ENCODE data around the gene NDUFA6.

NDUFA6 gene

DNA sequence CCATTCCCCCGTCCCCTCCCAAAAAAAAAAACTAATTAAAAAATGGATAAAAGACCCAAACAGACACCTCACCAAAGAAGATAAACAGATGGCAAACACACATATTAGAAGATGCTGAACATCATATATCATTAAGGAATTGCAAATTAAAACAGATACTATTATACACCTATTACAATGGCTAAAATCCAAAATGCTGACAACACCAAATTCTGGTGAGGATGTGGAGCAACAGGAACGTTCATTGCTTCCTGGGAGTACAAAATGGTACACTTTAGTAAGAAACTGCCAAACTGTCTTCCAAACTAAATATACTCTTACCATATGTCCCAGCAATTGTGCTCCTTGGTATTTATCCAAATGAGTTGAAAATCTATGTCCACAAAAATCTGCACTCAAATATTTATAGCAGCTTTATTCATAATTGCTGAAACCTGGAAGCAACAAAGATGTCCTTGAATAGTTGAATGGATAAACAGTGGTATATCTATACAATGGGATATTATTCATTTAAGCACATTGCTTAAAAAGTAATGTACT, 39.9 kb downstream of the NDUFA6 start:
- TF ChIP-seq, protein P1, sequence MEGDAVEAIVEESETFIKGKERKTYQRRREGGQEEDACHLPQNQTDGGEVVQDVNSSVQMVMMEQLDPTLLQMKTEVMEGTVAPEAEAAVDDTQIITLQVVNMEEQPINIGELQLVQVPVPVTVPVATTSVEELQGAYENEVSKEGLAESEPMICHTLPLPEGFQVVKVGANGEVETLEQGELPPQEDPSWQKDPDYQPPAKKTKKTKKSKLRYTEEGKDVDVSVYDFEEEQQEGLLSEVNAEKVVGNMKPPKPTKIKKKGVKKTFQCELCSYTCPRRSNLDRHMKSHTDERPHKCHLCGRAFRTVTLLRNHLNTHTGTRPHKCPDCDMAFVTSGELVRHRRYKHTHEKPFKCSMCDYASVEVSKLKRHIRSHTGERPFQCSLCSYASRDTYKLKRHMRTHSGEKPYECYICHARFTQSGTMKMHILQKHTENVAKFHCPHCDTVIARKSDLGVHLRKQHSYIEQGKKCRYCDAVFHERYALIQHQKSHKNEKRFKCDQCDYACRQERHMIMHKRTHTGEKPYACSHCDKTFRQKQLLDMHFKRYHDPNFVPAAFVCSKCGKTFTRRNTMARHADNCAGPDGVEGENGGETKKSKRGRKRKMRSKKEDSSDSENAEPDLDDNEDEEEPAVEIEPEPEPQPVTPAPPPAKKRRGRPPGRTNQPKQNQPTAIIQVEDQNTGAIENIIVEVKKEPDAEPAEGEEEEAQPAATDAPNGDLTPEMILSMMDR (IDR thresholded peaks at IDR 0.05; ENCODE audit: low read depth, low read length) = no peak
- no peak overlapping the region for H3K4me3 ChIP-seq (ENCODE audit: low read depth, low read length)

DNA sequence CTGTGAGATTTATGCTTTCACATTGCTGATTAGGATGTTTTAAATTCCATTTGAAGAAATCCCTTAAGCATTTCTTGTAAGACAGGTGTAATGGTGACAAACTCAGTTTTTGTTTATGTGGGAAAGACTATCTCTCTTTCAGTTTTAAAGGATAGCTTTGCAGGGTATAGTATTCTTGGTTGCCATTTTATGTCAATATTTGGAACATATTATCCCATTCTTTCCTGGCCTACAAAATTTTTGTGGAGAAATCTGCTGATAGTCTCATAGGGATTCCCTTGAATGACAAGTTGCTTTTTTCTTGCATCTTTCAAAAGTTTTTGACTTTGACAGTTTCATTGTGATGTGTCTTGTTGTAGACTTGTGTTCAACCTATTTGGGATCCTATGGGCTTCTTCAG, 48.8 kb downstream of the NDUFA6 start:
- H3K4me3 ChIP-seq (ENCODE audit: low read depth, low read length) = no peak overlapping the region
- TF ChIP-seq, protein P1 (IDR thresholded peaks at IDR 0.05; ENCODE audit: low read depth, low read length) = no peak

DNA sequence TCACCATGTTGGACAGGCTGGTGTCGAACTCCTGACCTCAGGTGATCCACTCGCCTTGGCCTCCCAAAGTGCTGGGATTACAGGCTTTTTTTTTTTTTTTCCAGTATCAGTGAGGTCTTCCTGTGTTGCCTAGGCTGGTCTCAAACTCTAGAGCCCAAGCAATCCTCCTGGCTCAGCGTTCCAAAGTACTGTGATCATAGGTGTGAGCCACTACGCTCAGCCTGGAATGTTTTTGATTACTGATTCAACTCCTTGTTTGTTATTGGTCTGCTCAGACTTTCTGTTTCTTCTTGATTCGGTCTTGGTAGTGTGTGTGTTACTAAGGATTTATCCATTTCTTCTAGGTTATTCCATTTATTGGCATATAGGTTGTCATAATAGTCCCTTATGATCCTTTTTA, 51.3 kb downstream of the NDUFA6 start:
- H3K4me3 ChIP-seq (ENCODE audit: low read depth, low read length) = no peak overlapping the region
- TF ChIP-seq, protein P1 (IDR thresholded peaks at IDR 0.05; ENCODE audit: low read depth, low read length) = no peak
